HCT116 (cell line): ENCODE results near the gene S100A12. TPM values are rescaled to one million over a fixed set of nuclear protein-coding genes. Genes with fewer than 3 reads are reported as not detected.

Experiments used
- ATAC-seq: fragments of 200-7000 bp; cut with Tn5 transposase; 2 replicates; pipeline ENCODE4 v1.9.1; 2020; ENCODE audit warnings: mild to moderate bottlenecking, moderate library complexity
- BruUV-seq: library from RNA; stranded (reverse); fragments of 400-500 nt; replicated peaks from 2 replicates; lab custom pipeline; 2021; lab: Mats Ljungman, UMichigan
- CTCF ChIA-PET: fragments of 300-600 bp; sonication (Branson Sonifier 250); formaldehyde crosslinking; loops from one replicate; lab custom pipeline; 2021; ENCODE audit warnings: antibody characterized with exemption; lab: Charles Lee
- POLR2A ChIA-PET: fragments of 300-600, 350-600 bp; sonication (Branson Sonifier 250); formaldehyde crosslinking; loops from one replicate; lab custom pipeline; 2021; ENCODE audit warnings: antibody characterized with exemption; lab: Charles Lee
- RAD21 ChIA-PET, 2 experiments: fragments of 300-600 bp; sonication (Branson Sonifier 250); formaldehyde crosslinking; loops; one replicate each; lab custom pipeline; 2023; ENCODE audit warnings: low total read pairs in 2 of 2; ENCODE audit not compliant: uncharacterized antibody in 2 of 2, unreplicated experiment in 2 of 2, low non-redundant PET in 1 of 2; lab: Charles Lee
- DNase-seq: peaks from one replicate; pipeline ENCODE4 v3.0.0-alpha.2; 2010; ENCODE audit warnings: low read depth, low spot score
- H2AFZ ChIP-seq: fragments of 200-600 bp; shearing (Covaris generic), sonication (generic); 2 replicates; pipeline ENCODE4 v1.6.1; 2017; ENCODE audit warnings: low read depth, mixed run types, mixed read lengths, antibody characterized with exemption, low read length; ENCODE audit not compliant: poor library complexity, severe bottlenecking
- H3K27ac ChIP-seq: 2 replicates; pipeline ENCODE4 v1.5.1; 2012; ENCODE audit warnings: low read depth, low read length
- H3K27me3 ChIP-seq: fragments of 200-600 bp; sonication (generic); 2 replicates; pipeline ENCODE4 v1.6.1; 2016; ENCODE audit warnings: mixed run types, low read length, mixed read lengths; ENCODE audit not compliant: insufficient read depth
- H3K36me3 ChIP-seq, 2 experiments: fragments of 200-500 bp in 1 of 2; fragments of 200-600 bp in 1 of 2; sonication (Bioruptor generic) in 1 of 2; sonication (generic) in 1 of 2; 2 replicates each; pipeline versions ENCODE4 v1.5.1 to v1.6.1; 2014 to 2016; ENCODE audit warnings: low read length in 2 of 2, inconsistent platforms in 1 of 2, mixed read lengths in 1 of 2, mixed run types in 1 of 2; ENCODE audit not compliant: insufficient read depth in 2 of 2, control insufficient read depth in 1 of 2
- H3K4me1 ChIP-seq, 2 experiments: fragments of 200-600 bp in 1 of 2; sonication (generic) in 1 of 2; 2 replicates each; pipeline versions ENCODE4 v1.5.1 to v1.6.1; 2012 to 2017; ENCODE audit warnings: low read length in 2 of 2, inconsistent platforms in 1 of 2, mild to moderate bottlenecking in 1 of 2, mixed read lengths in 1 of 2, mixed run types in 1 of 2, moderate library complexity in 1 of 2; ENCODE audit not compliant: insufficient read depth in 2 of 2, control insufficient read depth in 1 of 2
- H3K4me2 ChIP-seq: fragments of 200-600 bp; sonication (generic); 2 replicates; pipeline ENCODE4 v1.6.1; 2017; ENCODE audit warnings: mixed run types, low read length, mixed read lengths
- H3K4me3 ChIP-seq, 2 experiments: fragments of 200-600 bp in 1 of 2; sonication (generic) in 1 of 2; replicated peaks in 1 of 2; 2 replicates each; pipeline ENCODE4 v1.5.1; 2011 to 2016; ENCODE audit warnings: low read length in 2 of 2, control low read depth in 1 of 2, low read depth in 1 of 2, mild to moderate bottlenecking in 1 of 2, mixed read lengths in 1 of 2, mixed run types in 1 of 2
- H3K79me2 ChIP-seq: fragments of 200-600 bp; sonication (generic); 2 replicates; pipeline ENCODE4 v1.6.1; 2017; ENCODE audit warnings: mild to moderate bottlenecking, mixed run types, low read length, moderate library complexity, mixed read lengths; ENCODE audit not compliant: insufficient read depth
- H3K9ac ChIP-seq: fragments of 200-600 bp; sonication (generic); 2 replicates; pipeline ENCODE4 v1.6.1; 2016; ENCODE audit warnings: low read length, mixed read lengths
- H3K9me2 ChIP-seq: fragments of 200-600 bp; sonication (generic), shearing (Covaris generic); 2 replicates; pipeline ENCODE4 v1.6.1; 2017; ENCODE audit warnings: mixed run types, mild to moderate bottlenecking, moderate library complexity; ENCODE audit not compliant: insufficient read depth
- H3K9me3 ChIP-seq, 2 experiments: fragments of 200-500 bp in 1 of 2; fragments of 200-600 bp in 1 of 2; sonication (Bioruptor generic) in 1 of 2; sonication (generic) in 1 of 2; 2 replicates each; pipeline ENCODE4 v1.6.1; 2014 to 2017; ENCODE audit warnings: low read length in 2 of 2, mixed read lengths in 2 of 2, inconsistent platforms in 1 of 2, low read depth in 1 of 2, mild to moderate bottlenecking in 1 of 2, mixed run types in 1 of 2, moderate library complexity in 1 of 2; ENCODE audit not compliant: control insufficient read depth in 1 of 2, insufficient read depth in 1 of 2
- H4K20me1 ChIP-seq: fragments of 200-600 bp; sonication (generic), shearing (Covaris generic); 2 replicates; pipeline ENCODE4 v1.6.1; 2017; ENCODE audit warnings: mixed run types, mild to moderate bottlenecking, moderate library complexity; ENCODE audit not compliant: insufficient read depth
- CEBPB ChIP-seq: IDR thresholded peaks from 2 replicates; pipeline ENCODE4 v1.6.1; 2012; ENCODE audit warnings: low read depth
- ELF1 ChIP-seq: IDR thresholded peaks from 2 replicates; pipeline ENCODE4 v1.6.1; 2012; ENCODE audit warnings: low read depth, borderline replicate concordance
- EZH2 ChIP-seq: fragments of 200-600 bp; sonication (generic); IDR thresholded peaks from 2 replicates; pipeline ENCODE4 v1.6.1; 2017; ENCODE audit warnings: antibody characterized with exemption, mixed run types
- FOSL1 ChIP-seq: IDR thresholded peaks from 2 replicates; pipeline ENCODE4 v1.6.1; 2012; ENCODE audit warnings: low read depth
- POLR2A ChIP-seq: IDR thresholded peaks from 2 replicates; pipeline ENCODE4 v1.7.0; 2011; ENCODE audit warnings: borderline replicate concordance; ENCODE audit not compliant: insufficient read depth, insufficient read length; ENCODE audit errors: extremely low read depth
- RAD21 ChIP-seq: IDR thresholded peaks from 2 replicates; pipeline ENCODE4 v1.6.1; 2012; ENCODE audit warnings: low read depth, mild to moderate bottlenecking
- TCF7L2 ChIP-seq: IDR thresholded peaks from 2 replicates; pipeline ENCODE4 v1.7.0; 2011; ENCODE audit warnings: borderline replicate concordance, inconsistent platforms; ENCODE audit not compliant: insufficient read depth, insufficient read length; ENCODE audit errors: extremely low read depth
- ZNF274 ChIP-seq: fragments of 200-500 bp; sonication (Bioruptor generic); IDR thresholded peaks from 2 replicates; pipeline ENCODE4 v1.6.1; 2014; ENCODE audit warnings: mild to moderate bottlenecking, low read depth, low read length, inconsistent platforms
- intact Hi-C: fragments of 100-400 bp; cut with micrococcal nuclease; formaldehyde crosslinking; loops from 2 replicates; pipeline ENCODE4 v1.10.0; 2022
- total RNA-seq: library from RNA; stranded (reverse); gene quantifications from one replicate; pipeline ENCODE4 v1.2.1, GENCODE V29; 2021; ENCODE audit not compliant: unreplicated experiment
- TF ChIP-seq, protein P1 (sequence below), 3 experiments: fragments of 200-600 bp in 1 of 3; sonication (generic) in 1 of 3; IDR thresholded peaks in 2 of 3; conservative IDR thresholded peaks in 1 of 3; 2 replicates each; pipeline ENCODE4 v1.5.1; 2012 to 2017; ENCODE audit warnings: low read depth in 2 of 3, low read length in 2 of 3, antibody characterized with exemption in 1 of 3, borderline replicate concordance in 1 of 3, control low read depth in 1 of 3, mild to moderate bottlenecking in 1 of 3, mixed read lengths in 1 of 3, mixed run types in 1 of 3, moderate library complexity in 1 of 3; ENCODE audit not compliant: insufficient read depth in 1 of 3

Gene S100A12
- total RNA-seq, 1 experiment from 2014 or later = not detected

DNA sequence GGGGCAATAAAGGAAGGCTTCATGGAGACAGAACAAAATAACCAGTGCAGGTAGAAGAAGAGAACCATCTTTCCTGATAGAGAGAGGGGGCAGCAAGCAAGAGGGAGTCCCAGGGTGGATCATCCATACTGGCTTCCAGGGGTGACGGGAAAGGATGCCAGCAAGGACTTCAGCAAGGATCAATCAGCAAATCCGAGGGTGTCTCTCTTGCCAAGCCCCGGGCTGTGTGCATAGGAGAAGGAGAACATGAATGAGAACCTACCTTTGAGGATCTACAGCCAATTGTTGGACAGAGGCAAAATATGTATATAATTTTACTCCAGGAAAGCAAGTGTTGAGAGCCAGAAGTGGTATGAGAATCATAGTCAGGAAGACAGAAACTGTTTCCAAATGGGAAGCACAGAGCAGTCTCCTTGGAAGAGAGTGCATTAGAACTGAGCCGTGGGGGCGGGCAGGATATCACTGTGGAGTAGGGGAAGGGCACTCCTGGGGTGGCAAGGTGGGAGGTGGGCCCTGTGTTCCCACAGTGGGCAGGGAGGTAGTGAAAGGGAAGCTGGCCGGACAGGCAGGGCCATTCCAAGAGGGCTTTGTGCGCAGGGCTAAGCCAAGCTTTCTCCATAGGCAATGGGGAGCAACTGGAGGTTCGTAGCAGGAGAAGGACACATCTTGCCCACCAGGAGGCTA lies 18.9 kb downstream of the S100A12 start:
- Histone ChIP-seq H3K9me3 (no peaks in the 10 kb centered on the region), H2AFZ (no peak overlapping the region), H3K4me2 (no peak overlapping the region), H3K79me2 (no peaks in the 10 kb centered on the region), H3K4me1 (no peaks in the 10 kb centered on the region; a peak in 1 of 4 replicates), H3K9me2 (no peaks in the 10 kb centered on the region), H3K4me3 (no peak overlapping the region), H3K9ac (no peak overlapping the region), H3K27ac (no peak overlapping the region), H4K20me1 (no peaks in the 10 kb centered on the region), H3K27me3 (peaks cover 1% of the 10 kb centered on the region), H3K36me3 (no peaks in the 10 kb centered on the region)
- no TSS peak for BruUV-seq
- ChIA-PET POLR2A (interaction anchor here (0.6 kb wide), 1 partner anchor 369 kb away, joined by 3 read pairs; no protein-coding TSS in a partner anchor), RAD21 (no interaction called here), CTCF (interaction anchor here (1.6 to 6.7 kb wide), 2 partner anchors 129 to 140 kb away, joined by 8 to 133 read pairs; no protein-coding TSS in a partner anchor)
- TF ChIP-seq TCF7L2 (no peak), POLR2A (no peak), RAD21 (no peak), EZH2 (no peak), CEBPB (no peak), ZNF274 (no peak), ELF1 (no peak), FOSL1 (no peak)
- TF ChIP-seq, protein P1, sequence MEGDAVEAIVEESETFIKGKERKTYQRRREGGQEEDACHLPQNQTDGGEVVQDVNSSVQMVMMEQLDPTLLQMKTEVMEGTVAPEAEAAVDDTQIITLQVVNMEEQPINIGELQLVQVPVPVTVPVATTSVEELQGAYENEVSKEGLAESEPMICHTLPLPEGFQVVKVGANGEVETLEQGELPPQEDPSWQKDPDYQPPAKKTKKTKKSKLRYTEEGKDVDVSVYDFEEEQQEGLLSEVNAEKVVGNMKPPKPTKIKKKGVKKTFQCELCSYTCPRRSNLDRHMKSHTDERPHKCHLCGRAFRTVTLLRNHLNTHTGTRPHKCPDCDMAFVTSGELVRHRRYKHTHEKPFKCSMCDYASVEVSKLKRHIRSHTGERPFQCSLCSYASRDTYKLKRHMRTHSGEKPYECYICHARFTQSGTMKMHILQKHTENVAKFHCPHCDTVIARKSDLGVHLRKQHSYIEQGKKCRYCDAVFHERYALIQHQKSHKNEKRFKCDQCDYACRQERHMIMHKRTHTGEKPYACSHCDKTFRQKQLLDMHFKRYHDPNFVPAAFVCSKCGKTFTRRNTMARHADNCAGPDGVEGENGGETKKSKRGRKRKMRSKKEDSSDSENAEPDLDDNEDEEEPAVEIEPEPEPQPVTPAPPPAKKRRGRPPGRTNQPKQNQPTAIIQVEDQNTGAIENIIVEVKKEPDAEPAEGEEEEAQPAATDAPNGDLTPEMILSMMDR (IDR thresholded peaks at IDR 0.05 in 2 of 3, conservative IDR thresholded peaks at IDR 0.05 in 1 of 3; ENCODE audit: borderline replicate concordance in 1 of 3, insufficient read depth in 1 of 3, low read depth in 2 of 3, low read length in 2 of 3) = no peak
- DNase-seq = no peak
- no peak for ATAC-seq
- intact Hi-C loops = no loop called here
